ENCODE results near the gene TMEM187. TPM values are rescaled to one million over a fixed set of nuclear protein-coding genes. Genes with fewer than 3 reads are reported as not detected.

TMEM187 gene
- total RNA-seq, 1 experiment from 2014 or later = 9.4 TPM

GRCh38 chrX:153937056-153937455 lies 35.5 kb upstream of the TMEM187 start:
- Mint-ChIP-seq H3K9me3 (ENCODE audit: low read depth, unreplicated experiment) (no peaks in the 10 kb centered on the region), H3K4me3 (ENCODE audit: low read depth, unreplicated experiment) (no peak overlapping the region)
- intact Hi-C loops (cut with micrococcal nuclease; ENCODE audit: unreplicated experiment) = no loop called here

GRCh38 chrX:153938226-153938786 lies 34.2 kb upstream of the TMEM187 start:
- CTCF ChIA-PET = interaction anchor here (0.7 kb wide), 1 partner anchor 457 kb away, joined by 5 read pairs; no protein-coding TSS in a partner anchor

More at GRCh38 chrX:153937056-153937455, 35.5 kb upstream of the TMEM187 start:
- no peak for TF ChIP-seq CTCF (IDR thresholded peaks at IDR 0.05; ENCODE audit: unreplicated experiment)
- no peak overlapping the region for H3K27ac Mint-ChIP-seq (ENCODE audit: unreplicated experiment)
- CTCF ChIA-PET = no interaction called here
- H3K36me3 Mint-ChIP-seq (ENCODE audit: insufficient read depth, unreplicated experiment) = peaks cover 25% of the 10 kb centered on the region
- BruUV-seq (replicated peaks) = no TSS peak
- no peaks in the 10 kb centered on the region for H3K27me3 Mint-ChIP-seq (ENCODE audit: unreplicated experiment)
- DNase-seq = no peak
- no peaks in the 10 kb centered on the region for H3K4me1 Mint-ChIP-seq (ENCODE audit: low read depth, unreplicated experiment)

GRCh38 chrX:153939573-153939972 lies 33.0 kb upstream of the TMEM187 start:
- Mint-ChIP-seq H3K4me3 (ENCODE audit: low read depth, unreplicated experiment) (no peak overlapping the region), H3K36me3 (ENCODE audit: insufficient read depth, unreplicated experiment) (peaks cover 8% of the 10 kb centered on the region), H3K27ac (ENCODE audit: unreplicated experiment) (no peak overlapping the region), H3K27me3 (ENCODE audit: unreplicated experiment) (no peaks in the 10 kb centered on the region), H3K4me1 (ENCODE audit: low read depth, unreplicated experiment) (no peaks in the 10 kb centered on the region), H3K9me3 (ENCODE audit: low read depth, unreplicated experiment) (no peaks in the 10 kb centered on the region)
- DNase-seq = no peak
- TF ChIP-seq CTCF (IDR thresholded peaks at IDR 0.05; ENCODE audit: unreplicated experiment) = no peak
- no TSS peak for BruUV-seq (replicated peaks)
- intact Hi-C loops (cut with micrococcal nuclease; ENCODE audit: unreplicated experiment) = no loop called here
- CTCF ChIA-PET = no interaction called here

More at GRCh38 chrX:153938226-153938786, 34.2 kb upstream of the TMEM187 start:
- intact Hi-C loops (cut with micrococcal nuclease; ENCODE audit: unreplicated experiment) = no loop called here
- no TSS peak for BruUV-seq (replicated peaks)
- Mint-ChIP-seq H3K9me3 (ENCODE audit: low read depth, unreplicated experiment) (no peaks in the 10 kb centered on the region), H3K4me3 (ENCODE audit: low read depth, unreplicated experiment) (no peak overlapping the region), H3K36me3 (ENCODE audit: insufficient read depth, unreplicated experiment) (peaks cover 18% of the 10 kb centered on the region), H3K27me3 (ENCODE audit: unreplicated experiment) (no peaks in the 10 kb centered on the region), H3K27ac (ENCODE audit: unreplicated experiment) (no peak overlapping the region), H3K4me1 (ENCODE audit: low read depth, unreplicated experiment) (no peaks in the 10 kb centered on the region)
- DNase-seq = no peak
- no peak for TF ChIP-seq CTCF (IDR thresholded peaks at IDR 0.05; ENCODE audit: unreplicated experiment)

GRCh38 chrX:153941336-153942252 lies 31.0 kb upstream of the TMEM187 start:
- BruUV-seq (replicated peaks) = no TSS peak
- TF ChIP-seq CTCF (IDR thresholded peaks at IDR 0.05; ENCODE audit: unreplicated experiment) = no peak

More at GRCh38 chrX:153941336-153942252, 31.0 kb upstream of the TMEM187 start:
- H3K27me3 Mint-ChIP-seq (ENCODE audit: unreplicated experiment) = no peaks in the 10 kb centered on the region
- CTCF ChIA-PET = interaction anchor here (0.5 to 0.8 kb wide), 3 partner anchors 60 to 476 kb away, joined by 4 to 8 read pairs (median 5); no protein-coding TSS in a partner anchor
- no peaks in the 10 kb centered on the region for H3K4me1 Mint-ChIP-seq (ENCODE audit: low read depth, unreplicated experiment)
- intact Hi-C loops (cut with micrococcal nuclease; ENCODE audit: unreplicated experiment) = no loop called here
- H3K36me3 Mint-ChIP-seq (ENCODE audit: insufficient read depth, unreplicated experiment) = no peaks in the 10 kb centered on the region
- no peak overlapping the region for H3K4me3 Mint-ChIP-seq (ENCODE audit: low read depth, unreplicated experiment)
- no peak overlapping the region for H3K27ac Mint-ChIP-seq (ENCODE audit: unreplicated experiment)
- H3K9me3 Mint-ChIP-seq (ENCODE audit: low read depth, unreplicated experiment) = no peaks in the 10 kb centered on the region
- no peak for DNase-seq
